OCI-LY7 (cell line): ENCODE results near the gene SYDE1. TPM values are rescaled to one million over a fixed set of nuclear protein-coding genes. Genes with fewer than 3 reads are reported as not detected.

Source experiments
- BruUV-seq: library from RNA; stranded (reverse); fragments of 400-500 nt; replicated peaks from 2 replicates; lab custom pipeline; 2021; lab: Mats Ljungman, UMichigan
- CTCF ChIA-PET: fragments of 300-600 bp; sonication (Branson Sonifier 250); formaldehyde crosslinking; loops from one replicate; lab custom pipeline; 2022; ENCODE audit warnings: antibody characterized with exemption; ENCODE audit not compliant: unreplicated experiment; lab: Charles Lee
- POLR2A ChIA-PET: fragments of 300-600 bp; sonication (Branson Sonifier 250); formaldehyde crosslinking; loops from one replicate; lab custom pipeline; 2022; ENCODE audit warnings: antibody characterized with exemption; lab: Charles Lee
- DNase-seq: peaks from one replicate; pipeline ENCODE4 v3.0.0-alpha.2; 2015; ENCODE audit warnings: low spot score
- H2AFZ ChIP-seq: fragments of 200-600 bp; sonication (generic), shearing (Covaris generic); 2 replicates; pipeline ENCODE4 v1.6.1; 2014; ENCODE audit warnings: mild to moderate bottlenecking, antibody characterized with exemption, low read length, moderate library complexity
- H3K27ac ChIP-seq: fragments of 200-600 bp; sonication (generic); 2 replicates; pipeline ENCODE4 v1.5.1; 2014; ENCODE audit warnings: mixed run types, low read depth, mild to moderate bottlenecking, moderate library complexity, low read length, inconsistent platforms; ENCODE audit not compliant: poor library complexity, severe bottlenecking
- H3K36me3 ChIP-seq: fragments of 200-600 bp; sonication (generic); 2 replicates; pipeline ENCODE4 v1.6.1; 2014; ENCODE audit warnings: mild to moderate bottlenecking, antibody characterized with exemption, low read length, moderate library complexity, mixed read lengths; ENCODE audit not compliant: insufficient read depth
- H3K4me1 ChIP-seq: fragments of 200-600 bp; sonication (generic); 2 replicates; pipeline ENCODE4 v1.5.1; 2014; ENCODE audit warnings: mild to moderate bottlenecking, low read length; ENCODE audit not compliant: insufficient read depth, poor library complexity, severe bottlenecking
- H3K4me2 ChIP-seq: fragments of 200-600 bp; sonication (generic); 2 replicates; pipeline ENCODE4 v1.6.1; 2014; ENCODE audit warnings: mild to moderate bottlenecking, low read length
- H3K4me3 ChIP-seq: fragments of 200-600 bp; sonication (generic); 2 replicates; pipeline ENCODE4 v1.5.1; 2014; ENCODE audit warnings: mild to moderate bottlenecking, low read depth, low read length; ENCODE audit not compliant: poor library complexity, severe bottlenecking
- H3K79me2 ChIP-seq: fragments of 200-600 bp; sonication (generic); 2 replicates; pipeline ENCODE4 v1.6.1; 2016; ENCODE audit warnings: low read depth, mild to moderate bottlenecking, low read length, moderate library complexity, mixed read lengths; ENCODE audit not compliant: insufficient read depth
- H3K9me2 ChIP-seq: fragments of 200-600 bp; sonication (generic); 2 replicates; pipeline ENCODE4 v1.6.1; 2016; ENCODE audit warnings: mild to moderate bottlenecking, low read length, mixed read lengths; ENCODE audit not compliant: insufficient read depth
- H3K9me3 ChIP-seq: fragments of 200-600 bp; sonication (generic); 2 replicates; pipeline ENCODE4 v1.6.1; 2014; ENCODE audit warnings: mild to moderate bottlenecking, mixed run types, low read length, mixed read lengths
- H4K20me1 ChIP-seq: fragments of 200-600 bp; sonication (generic); 2 replicates; pipeline ENCODE4 v1.6.1; 2014; ENCODE audit warnings: mild to moderate bottlenecking, antibody characterized with exemption, low read length, moderate library complexity, mixed read lengths; ENCODE audit not compliant: insufficient read depth
- CTCF ChIP-seq: fragments of 200-600 bp; sonication (generic); conservative IDR thresholded peaks from 2 replicates; pipeline ENCODE4 v1.5.1; 2014; ENCODE audit warnings: mild to moderate bottlenecking, antibody characterized with exemption, low read length, moderate library complexity, mixed read lengths
- EZH2phosphoT487 ChIP-seq: fragments of 200-600 bp; sonication (generic); IDR thresholded peaks from 2 replicates; pipeline ENCODE4 v1.6.1; 2018; ENCODE audit warnings: low read depth, borderline replicate concordance, mild to moderate bottlenecking, mixed run types, antibody characterized with exemption, low read length, moderate library complexity, mixed read lengths
- intact Hi-C: fragments of 100-400 bp; cut with micrococcal nuclease; formaldehyde crosslinking; loops from one replicate; pipeline ENCODE4 v1.10.0; 2022; ENCODE audit not compliant: unreplicated experiment
- total RNA-seq, 2 experiments: library from RNA; depleted of rRNA in 1 of 2; stranded (reverse); fragments of >200 nt in 1 of 2; shearing (Covaris generic) in 1 of 2; gene quantifications; 2 replicates each; pipeline ENCODE4 v1.2.3, GENCODE V29; 2014 to 2022

The SYDE1 gene
- total RNA-seq, 2 experiments from 2014 or later = not detected

GRCh38 chr19:15136234-15136954 is 29.2 kb downstream of the SYDE1 start:
- CTCF ChIA-PET = no interaction called here
- intact Hi-C loops = no loop called here
- no TSS peak for BruUV-seq

DNA sequence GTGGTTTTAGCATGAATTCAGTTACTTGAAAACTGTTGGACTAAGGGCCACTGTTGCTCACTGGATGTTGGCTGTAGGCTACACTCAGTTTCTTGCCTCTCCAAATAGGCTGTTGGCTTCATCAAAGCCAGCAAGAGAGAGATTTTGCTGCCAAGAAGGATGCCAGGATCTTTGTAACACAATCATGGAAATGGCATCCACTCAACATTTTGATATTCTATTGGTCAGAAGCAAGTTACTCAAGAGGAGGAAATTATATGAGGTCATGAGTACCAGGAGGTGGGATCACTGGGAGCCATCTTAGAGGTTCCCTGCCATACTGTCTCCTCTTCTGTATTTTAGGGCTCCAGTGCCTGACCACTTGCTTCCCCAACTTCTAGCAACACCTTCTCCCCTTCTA is 30.6 kb downstream of the SYDE1 start:
- no peak overlapping the region for H3K27ac ChIP-seq
- no peak overlapping the region for H2AFZ ChIP-seq
- H4K20me1 ChIP-seq = no peaks in the 10 kb centered on the region
- ChIA-PET POLR2A (no interaction called here), CTCF (no interaction called here)
- H3K9me2 ChIP-seq = no peaks in the 10 kb centered on the region
- no peaks in the 10 kb centered on the region for H3K36me3 ChIP-seq
- no peak overlapping the region for H3K4me2 ChIP-seq
- intact Hi-C loops = no loop called here
- no peak for DNase-seq
- TF ChIP-seq EZH2phosphoT487 (no peak), CTCF (no peak)
- H3K4me1 ChIP-seq = no peaks in the 10 kb centered on the region
- H3K4me3 ChIP-seq = no peak overlapping the region
- H3K9me3 ChIP-seq = peaks cover 4% of the 10 kb centered on the region; the same call in 1 of the 2 replicates
- BruUV-seq = no TSS peak
- no peaks in the 10 kb centered on the region for H3K79me2 ChIP-seq

More at GRCh38 chr19:15136234-15136954, 29.2 kb downstream of the SYDE1 start:
- Histone ChIP-seq H3K4me1 (no peaks in the 10 kb centered on the region), H3K4me3 (no peak overlapping the region), H3K36me3 (no peaks in the 10 kb centered on the region), H3K9me3 (peaks cover 4% of the 10 kb centered on the region; the same call in 1 of the 2 replicates), H4K20me1 (no peaks in the 10 kb centered on the region), H3K4me2 (no peak overlapping the region), H3K27ac (no peak overlapping the region), H3K9me2 (no peaks in the 10 kb centered on the region), H2AFZ (no peak overlapping the region), H3K79me2 (no peaks in the 10 kb centered on the region)
- TF ChIP-seq EZH2phosphoT487 = no peak
- no peak for TF ChIP-seq CTCF
- POLR2A ChIA-PET = no interaction called here
- no peak for DNase-seq

DNA sequence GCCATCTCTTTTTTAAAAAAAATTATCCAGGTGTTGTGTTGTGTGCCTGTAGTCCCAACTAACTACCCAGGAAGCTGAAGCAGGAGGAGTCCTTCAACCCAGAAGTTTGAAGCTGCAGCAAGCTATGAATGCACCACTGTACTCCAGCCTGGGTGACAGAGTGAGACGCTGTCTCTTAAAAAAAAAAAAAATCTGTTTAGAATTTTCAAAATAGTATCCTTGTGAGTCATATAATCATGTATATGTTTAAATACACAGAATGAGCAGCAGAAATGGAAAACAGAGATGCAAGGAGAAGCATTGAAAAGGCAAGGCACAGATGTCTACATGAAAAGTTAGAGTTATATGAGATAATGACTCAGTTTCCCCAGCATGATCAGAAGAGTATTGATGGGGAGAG is 31.2 kb downstream of the SYDE1 start:
- Histone ChIP-seq H4K20me1 (no peaks in the 10 kb centered on the region), H3K36me3 (no peaks in the 10 kb centered on the region), H3K4me2 (no peak overlapping the region), H3K9me2 (no peaks in the 10 kb centered on the region), H3K9me3 (peaks cover 4% of the 10 kb centered on the region; the same call in 1 of the 2 replicates), H3K4me1 (no peaks in the 10 kb centered on the region), H3K79me2 (no peaks in the 10 kb centered on the region), H3K27ac (no peak overlapping the region), H3K4me3 (no peak overlapping the region), H2AFZ (no peak overlapping the region)
- POLR2A ChIA-PET = no interaction called here
- BruUV-seq = no TSS peak
- no peak for TF ChIP-seq EZH2phosphoT487
- no peak for TF ChIP-seq CTCF
- DNase-seq = no peak
- intact Hi-C loops = no loop called here
- CTCF ChIA-PET = no interaction called here
